Smooth muscle cell (in vitro differentiated cells): Measurements from ENCODE around the gene FGF23. TPM values are rescaled to one million over a fixed set of nuclear protein-coding genes. Genes with fewer than 3 reads are reported as not detected.

Experiments
- DNase-seq: peaks from one replicate; lab custom pipeline; 2025; ENCODE audit not compliant: unreplicated experiment; lab: John Stamatoyannopoulos, UW
- H2AFZ ChIP-seq: fragments of 200-600 bp; sonication (generic); 2 replicates; pipeline ENCODE4 v1.6.0; 2016; ENCODE audit warnings: antibody characterized with exemption, low read depth, mild to moderate bottlenecking
- H3F3A ChIP-seq: fragments of 200-600 bp; sonication (generic); 2 replicates; pipeline ENCODE4 v1.6.0; 2017; ENCODE audit warnings: antibody characterized with exemption, low read depth
- H3K27ac ChIP-seq: fragments of 200-600 bp; sonication (generic); 2 replicates; pipeline ENCODE4 v1.5.1; 2016; ENCODE audit warnings: low read depth, mild to moderate bottlenecking
- H3K27me3 ChIP-seq: fragments of 200-600 bp; sonication (generic); 2 replicates; pipeline ENCODE4 v1.6.1; 2016; ENCODE audit warnings: low read depth, mild to moderate bottlenecking
- H3K36me3 ChIP-seq: fragments of 200-600 bp; sonication (generic); 2 replicates; pipeline ENCODE4 v1.5.1; 2016; ENCODE audit warnings: low read depth
- H3K4me1 ChIP-seq: fragments of 200-600 bp; sonication (generic); 2 replicates; pipeline ENCODE4 v1.5.1; 2016; ENCODE audit warnings: low read depth
- H3K4me2 ChIP-seq: fragments of 200-600 bp; sonication (generic); 2 replicates; pipeline ENCODE4 v1.6.0; 2016; ENCODE audit warnings: mild to moderate bottlenecking
- H3K4me3 ChIP-seq: fragments of 200-600 bp; sonication (generic); 2 replicates; pipeline ENCODE4 v1.5.1; 2016; ENCODE audit warnings: mild to moderate bottlenecking
- H3K79me2 ChIP-seq: fragments of 200-600 bp; sonication (generic); 2 replicates; pipeline ENCODE4 v1.6.0; 2016; ENCODE audit warnings: low read depth, mild to moderate bottlenecking
- H3K9ac ChIP-seq: fragments of 200-600 bp; sonication (generic); 2 replicates; pipeline ENCODE4 v1.6.0; 2016; ENCODE audit warnings: low read depth
- H3K9me3 ChIP-seq: fragments of 200-600 bp; sonication (generic); replicated peaks from 2 replicates; pipeline ENCODE4 v1.5.1; 2016; ENCODE audit warnings: low read depth
- H4K20me1 ChIP-seq: fragments of 200-600 bp; sonication (generic); 2 replicates; pipeline ENCODE4 v1.6.0; 2016; ENCODE audit warnings: low read depth
- WGBS: methylation state at CpG from one replicate; pipeline ENCODE4 v1.1.7; 2016; ENCODE audit warnings: low lambda C conversion rate; 5-methylcytosine and 5-hydroxymethylcytosine counted together
- polyA plus RNA-seq: library from polyadenylated mRNA; unstranded; fragments of >200 nt; fragmentation: Nextera tagmentation; extraction: Ambion mirVana; gene quantifications from 2 replicates; pipeline ENCODE4 v1.2.1, GENCODE V29; 2016
- total RNA-seq: library from RNA; depleted of rRNA; stranded (reverse); fragments of >200 nt; gene quantifications from 2 replicates; pipeline ENCODE4 v1.2.3, GENCODE V29; 2014
- TF ChIP-seq, protein P1 (sequence below): fragments of 200-600 bp; sonication (generic); IDR thresholded peaks from 2 replicates; pipeline ENCODE4 v1.5.1; 2017; ENCODE audit warnings: borderline replicate concordance, mild to moderate bottlenecking, antibody characterized with exemption; ENCODE audit not compliant: insufficient read depth, poor library complexity, severe bottlenecking

The FGF23 gene
- total RNA-seq (not detected in 2 replicates), polyA plus RNA-seq (not detected in 2 replicates)

DNA sequence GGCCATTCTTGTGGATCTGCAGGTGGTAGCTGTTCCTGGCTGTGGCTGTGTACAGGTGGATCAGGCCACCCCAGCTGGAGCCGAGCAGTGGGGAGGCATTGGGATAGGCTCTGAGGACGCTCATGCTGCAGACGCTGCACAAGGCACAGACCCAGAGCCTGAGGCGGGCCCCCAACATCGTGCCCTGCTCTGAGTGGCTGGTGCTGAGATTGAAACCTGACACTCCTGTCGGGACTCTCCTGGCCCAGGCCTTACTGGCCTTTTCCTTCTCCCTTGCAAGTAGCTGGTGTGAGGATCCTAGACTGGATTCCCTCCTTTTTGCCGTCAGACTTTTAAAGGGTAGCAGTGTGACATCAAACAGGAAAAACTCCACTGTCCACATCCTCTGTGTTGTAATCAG is at the start of gene FGF23:
TSS of gene FGF23 (minus strand) at position 308 of the 400 bp plus-strand sequence. CDS start at position 178, 130 bp downstream.
- Histone ChIP-seq H3K36me3 (no peaks in the 10 kb centered on the region), H3K27ac (no peak within 1 kb of the TSS), H3K4me3 (peak within 1 kb of the TSS; percentile 8), H3F3A (no peaks in the 10 kb centered on the region), H3K79me2 (no peaks in the 10 kb centered on the region), H3K27me3 (peaks cover 7% of the 10 kb centered on the region), H3K9ac (no peak within 1 kb of the TSS), H3K4me2 (no peak within 1 kb of the TSS), H4K20me1 (no peaks in the 10 kb centered on the region), H3K4me1 (no peaks in the 10 kb centered on the region), H2AFZ (no peak within 1 kb of the TSS), H3K9me3 (no peaks in the 10 kb centered on the region)
- WGBS, result 10% methylated on average over 7 of the region's 7 CpGs
- TF ChIP-seq, protein P1, sequence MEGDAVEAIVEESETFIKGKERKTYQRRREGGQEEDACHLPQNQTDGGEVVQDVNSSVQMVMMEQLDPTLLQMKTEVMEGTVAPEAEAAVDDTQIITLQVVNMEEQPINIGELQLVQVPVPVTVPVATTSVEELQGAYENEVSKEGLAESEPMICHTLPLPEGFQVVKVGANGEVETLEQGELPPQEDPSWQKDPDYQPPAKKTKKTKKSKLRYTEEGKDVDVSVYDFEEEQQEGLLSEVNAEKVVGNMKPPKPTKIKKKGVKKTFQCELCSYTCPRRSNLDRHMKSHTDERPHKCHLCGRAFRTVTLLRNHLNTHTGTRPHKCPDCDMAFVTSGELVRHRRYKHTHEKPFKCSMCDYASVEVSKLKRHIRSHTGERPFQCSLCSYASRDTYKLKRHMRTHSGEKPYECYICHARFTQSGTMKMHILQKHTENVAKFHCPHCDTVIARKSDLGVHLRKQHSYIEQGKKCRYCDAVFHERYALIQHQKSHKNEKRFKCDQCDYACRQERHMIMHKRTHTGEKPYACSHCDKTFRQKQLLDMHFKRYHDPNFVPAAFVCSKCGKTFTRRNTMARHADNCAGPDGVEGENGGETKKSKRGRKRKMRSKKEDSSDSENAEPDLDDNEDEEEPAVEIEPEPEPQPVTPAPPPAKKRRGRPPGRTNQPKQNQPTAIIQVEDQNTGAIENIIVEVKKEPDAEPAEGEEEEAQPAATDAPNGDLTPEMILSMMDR, result no peak
- DNase-seq, result no peak

GRCh38 chr12:4424422-4424821 is 44.9 kb upstream of the FGF23 start:
- Histone ChIP-seq H3K4me3 (no peak overlapping the region), H3K79me2 (no peaks in the 10 kb centered on the region), H2AFZ (no peak overlapping the region), H3K27me3 (no peaks in the 10 kb centered on the region), H3K4me1 (no peaks in the 10 kb centered on the region), H3K36me3 (no peaks in the 10 kb centered on the region), H3K9ac (no peak overlapping the region), H3K27ac (no peak overlapping the region), H3K9me3 (no peaks in the 10 kb centered on the region), H3K4me2 (no peak overlapping the region), H4K20me1 (no peaks in the 10 kb centered on the region), H3F3A (no peaks in the 10 kb centered on the region)
- WGBS, result 77% methylated on average over 6 of the region's 6 CpGs
- DNase-seq, result no peak
- TF ChIP-seq, protein P1, result no peak

DNA sequence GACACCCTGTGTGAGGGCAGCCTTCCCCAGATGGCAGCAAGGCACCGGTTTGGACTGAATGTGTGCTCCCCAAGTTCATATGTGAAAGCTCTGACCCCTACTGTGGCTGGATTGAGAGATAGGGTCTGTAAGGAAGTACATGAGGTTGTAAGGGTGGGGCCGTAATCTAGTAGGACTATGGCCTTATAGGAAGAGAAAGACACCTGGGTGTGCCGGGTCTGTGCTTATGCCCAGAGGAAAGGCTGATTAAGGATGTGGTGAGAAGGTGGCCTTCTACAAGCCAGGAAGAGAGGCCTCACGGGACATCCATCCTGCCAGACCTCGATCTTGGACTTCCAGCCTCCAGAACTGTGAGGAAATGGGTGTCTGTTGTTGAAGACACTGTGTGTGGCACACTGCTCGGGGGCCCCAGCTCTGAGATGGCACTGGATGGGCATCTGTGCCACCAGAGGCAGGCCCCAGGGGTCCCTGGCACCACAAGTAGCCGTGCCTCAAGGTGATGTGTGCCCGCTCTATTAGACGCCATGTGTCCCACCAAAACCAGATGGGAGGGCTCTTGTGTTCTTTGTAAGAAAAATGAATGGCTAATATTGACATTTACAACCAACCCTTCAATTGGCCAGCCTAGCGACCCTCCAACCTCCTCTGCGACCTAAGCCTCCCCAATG is 44.1 kb upstream of the FGF23 start:
- H3K4me1 ChIP-seq, result no peaks in the 10 kb centered on the region

More for the DNA sequence above, 44.1 kb upstream of the FGF23 start:
- Histone ChIP-seq H3K27me3 (no peaks in the 10 kb centered on the region), H4K20me1 (no peaks in the 10 kb centered on the region), H3K9me3 (no peaks in the 10 kb centered on the region), H3K9ac (no peak overlapping the region), H3K4me2 (no peak overlapping the region), H3K36me3 (no peaks in the 10 kb centered on the region), H2AFZ (no peak overlapping the region), H3F3A (no peaks in the 10 kb centered on the region), H3K27ac (no peak overlapping the region), H3K4me3 (no peak overlapping the region), H3K79me2 (no peaks in the 10 kb centered on the region)
- no peak for DNase-seq
- TF ChIP-seq, protein P1, result no peak
- 95% methylated on average over 11 of the region's 11 CpGs for WGBS
